PC-3 (cell line): Measurements from ENCODE around the gene SPG11. TPM values are rescaled to one million over a fixed set of nuclear protein-coding genes. Genes with fewer than 3 reads are reported as not detected.
A peak's percentile ranks its signal among the peaks of the same experiment; 100 is the strongest.

ENCODE experiments used
- ATAC-seq: fragments of 200-7000 bp; cut with Tn5 transposase; 2 replicates; pipeline ENCODE4 v1.9.1; 2020; ENCODE audit warnings: mild to moderate bottlenecking, moderate library complexity
- BruUV-seq: library from RNA; stranded (reverse); fragments of 400-500 nt; replicated peaks from 2 replicates; lab custom pipeline; 2021; lab: Mats Ljungman, UMichigan
- CTCF ChIA-PET: fragments of 300-600 bp; sonication (Branson Sonifier 250); formaldehyde crosslinking; loops from one replicate; lab custom pipeline; 2022; ENCODE audit warnings: antibody characterized with exemption; lab: Charles Lee
- POLR2A ChIA-PET: fragments of 300-600 bp; sonication (Branson Sonifier 250); formaldehyde crosslinking; loops from one replicate; lab custom pipeline; 2022; ENCODE audit warnings: antibody characterized with exemption; ENCODE audit not compliant: unreplicated experiment; lab: Charles Lee
- DNase-seq: peaks from one replicate; pipeline ENCODE4 v3.0.0-alpha.2; 2015
- H2AFZ ChIP-seq: fragments of 300-600 bp; sonication (generic); 2 replicates; pipeline ENCODE4 v1.6.0; 2016; ENCODE audit warnings: antibody characterized with exemption, low read length
- H3F3A ChIP-seq: fragments of 300-600 bp; sonication (generic); one replicate; pipeline ENCODE4 v1.6.0; 2017; ENCODE audit warnings: antibody characterized with exemption, low read length, control low read depth, mild to moderate bottlenecking; ENCODE audit not compliant: unreplicated experiment
- H3K27ac ChIP-seq: fragments of 300-600 bp; sonication (generic); 2 replicates; pipeline ENCODE4 v1.5.1; 2016; ENCODE audit warnings: mild to moderate bottlenecking, low read length
- H3K27me3 ChIP-seq: fragments of 300-600 bp; sonication (generic); 2 replicates; pipeline ENCODE4 v1.6.1; 2016; ENCODE audit warnings: low read length, mixed read lengths
- H3K36me3 ChIP-seq: fragments of 300-600 bp; sonication (generic); 2 replicates; pipeline ENCODE4 v1.6.1; 2016; ENCODE audit warnings: low read depth, mixed run types, low read length, mixed read lengths
- H3K4me1 ChIP-seq: fragments of 300-600 bp; sonication (generic); 2 replicates; pipeline ENCODE4 v1.5.1; 2016; ENCODE audit warnings: low read length; ENCODE audit not compliant: insufficient read depth
- H3K4me2 ChIP-seq: fragments of 300-600 bp; sonication (generic); 2 replicates; pipeline ENCODE4 v1.6.0; 2016; ENCODE audit warnings: low read length
- H3K4me3 ChIP-seq: fragments of 300-600 bp; sonication (generic); 2 replicates; pipeline ENCODE4 v1.5.1; 2016; ENCODE audit warnings: mild to moderate bottlenecking, low read length, mixed read lengths
- H3K79me2 ChIP-seq: fragments of 300-600 bp; sonication (generic); 2 replicates; pipeline ENCODE4 v1.6.1; 2017; ENCODE audit warnings: low read length, mixed read lengths
- H3K9ac ChIP-seq: fragments of 300-600 bp; sonication (generic); 2 replicates; pipeline ENCODE4 v1.6.0; 2016; ENCODE audit warnings: mild to moderate bottlenecking, low read length
- H3K9me2 ChIP-seq: fragments of 300-600 bp; sonication (generic); replicated peaks from 2 replicates; pipeline ENCODE4 v1.6.1; 2016; ENCODE audit warnings: mixed run types, low read length, mixed read lengths
- H3K9me3 ChIP-seq: fragments of 300-600 bp; sonication (generic); 2 replicates; pipeline ENCODE4 v1.6.1; 2016; ENCODE audit warnings: low read length, mixed read lengths
- H4K20me1 ChIP-seq: fragments of 300-600 bp; sonication (generic); 2 replicates; pipeline ENCODE4 v1.6.1; 2016; ENCODE audit warnings: low read length, mixed read lengths
- CTCF ChIP-seq: fragments of 300-600 bp; sonication (generic); conservative IDR thresholded peaks from 2 replicates; pipeline ENCODE4 v1.5.1; 2017; ENCODE audit warnings: antibody characterized with exemption, low read depth, mild to moderate bottlenecking, low read length
- EZH2 ChIP-seq: fragments of 300-600 bp; sonication (generic); IDR thresholded peaks from one replicate; pipeline ENCODE4 v1.6.1; 2017; ENCODE audit warnings: antibody characterized with exemption, mild to moderate bottlenecking, low read length; ENCODE audit not compliant: unreplicated experiment
- EZH2phosphoT487 ChIP-seq: fragments of 300-600 bp; sonication (generic); IDR thresholded peaks from 2 replicates; pipeline ENCODE4 v1.6.1; 2018; ENCODE audit warnings: mild to moderate bottlenecking, antibody characterized with exemption, low read length, borderline replicate concordance
- intact Hi-C: fragments of 100-400 bp; cut with micrococcal nuclease; formaldehyde crosslinking; loops from 2 replicates; pipeline ENCODE4 v1.9.0; 2023
- total RNA-seq: library from RNA; depleted of rRNA; stranded (reverse); fragments of >200 nt; gene quantifications from 2 replicates; pipeline ENCODE4 v1.2.3, GENCODE V29; 2014

SPG11 gene
- total RNA-seq, 1 experiment from 2014 or later, result 37.2 TPM

GRCh38 chr15:44588541-44588940 is 74.9 kb downstream of the SPG11 start:
- ChIA-PET CTCF (interaction anchor here (0.6 kb wide), 1 partner anchor 30 kb away, joined by 4 read pairs; no protein-coding TSS in a partner anchor), POLR2A (no interaction called here)
- H3K9me2 ChIP-seq, result no peaks in the 10 kb centered on the region
- no peak overlapping the region for H3K9ac ChIP-seq
- H3K36me3 ChIP-seq, result peaks cover 40% of the 10 kb centered on the region; the same call in 1 of the 2 replicates
- no peaks in the 10 kb centered on the region for H3F3A ChIP-seq
- no peak for ATAC-seq
- TF ChIP-seq EZH2 (no peak), EZH2phosphoT487 (no peak), CTCF (no peak)
- H4K20me1 ChIP-seq, result no peaks in the 10 kb centered on the region
- no peak for DNase-seq
- H3K79me2 ChIP-seq, result no peaks in the 10 kb centered on the region
- no peak overlapping the region for H3K27ac ChIP-seq
- H3K4me2 ChIP-seq, result no peak overlapping the region
- intact Hi-C loops, result no loop called here
- H3K4me1 ChIP-seq, result peaks cover 8% of the 10 kb centered on the region
- no peaks in the 10 kb centered on the region for H3K9me3 ChIP-seq
- H3K27me3 ChIP-seq, result no peaks in the 10 kb centered on the region
- no peak overlapping the region for H2AFZ ChIP-seq
- H3K4me3 ChIP-seq, result no peak overlapping the region
- BruUV-seq, result no TSS peak

- Histone ChIP-seq H3K4me1 (peaks cover 4% of the 10 kb centered on the region), H3K79me2 (no peaks in the 10 kb centered on the region), H3K36me3 (peaks cover 38% of the 10 kb centered on the region; the same call in 1 of the 2 replicates), H3K4me3 (no peak overlapping the region), H2AFZ (no peak overlapping the region), H3K27ac (no peak overlapping the region), H3K9me3 (no peaks in the 10 kb centered on the region), H3K9me2 (no peaks in the 10 kb centered on the region), H3F3A (no peaks in the 10 kb centered on the region), H3K9ac (no peak overlapping the region), H3K4me2 (no peak overlapping the region), H4K20me1 (no peaks in the 10 kb centered on the region), H3K27me3 (no peaks in the 10 kb centered on the region)
- BruUV-seq, result no TSS peak
- TF ChIP-seq EZH2phosphoT487 (no peak), EZH2 (no peak), CTCF (no peak)
- ChIA-PET CTCF (no interaction called here), POLR2A (interaction anchor here (0.6 kb wide), 1 partner anchor 152 kb away, joined by 29 read pairs; no protein-coding TSS in a partner anchor)
- intact Hi-C loops, result no loop called here
- ATAC-seq (no peak), DNase-seq (no peak)
Measured at GRCh38 chr15:44585633-44586032, 77.8 kb downstream of the SPG11 start.

- H3K36me3 ChIP-seq, result peaks cover 31% of the 10 kb centered on the region; the same call in 1 of the 2 replicates
- H3F3A ChIP-seq, result no peaks in the 10 kb centered on the region
- ChIA-PET POLR2A (no interaction called here), CTCF (interaction anchor here (0.5 to 1.1 kb wide), 7 partner anchors 17 to 228 kb away, joined by 3 to 18 read pairs (median 3); no protein-coding TSS in a partner anchor)
- DNase-seq (peak; percentile 73), ATAC-seq (peak; percentile 90)
- H3K9ac ChIP-seq, result no peak overlapping the region
- H3K9me2 ChIP-seq, result no peaks in the 10 kb centered on the region
- H3K4me2 ChIP-seq, result no peak overlapping the region
- no peaks in the 10 kb centered on the region for H3K27me3 ChIP-seq
- peak; percentile 90 for TF ChIP-seq CTCF
- no peak for TF ChIP-seq EZH2phosphoT487
- intact Hi-C loops, result loop anchor here (5.0 kb wide), 2 partner anchors 58 to 153 kb away; partner anchors contain the start of gene TRIM69
- H3K27ac ChIP-seq, result no peak overlapping the region
- H3K4me1 ChIP-seq, result peaks cover 18% of the 10 kb centered on the region
- no peaks in the 10 kb centered on the region for H3K9me3 ChIP-seq
- 0 out of 2 replicates have a peak overlapping the region, but pooled peaks have one; percentile 6 for H2AFZ ChIP-seq
- no peaks in the 10 kb centered on the region for H4K20me1 ChIP-seq
- no TSS peak for BruUV-seq
- H3K4me3 ChIP-seq, result no peak overlapping the region
- H3K79me2 ChIP-seq, result no peaks in the 10 kb centered on the region
Measured at GRCh38 chr15:44584162-44584749, 79.2 kb downstream of the SPG11 start.
